Adrenal gland (tissue), 5 donors: ENCODE measurements around the gene ZNF319.

Experiments
- CTCF ChIP-seq, 6 experiments: fragments of 450-650 bp in 4 of 6; fragments of 200-600 bp in 2 of 6; sonication (generic) in 1 of 6; IDR thresholded peaks; 1 replicate in 5 of 6; 2 replicates in 1 of 6; pipeline versions ENCODE4 v1.5.1 to v1.8.0; 2016 to 2021; ENCODE audit warnings: antibody characterized with exemption in 6 of 6, mild to moderate bottlenecking in 2 of 6, moderate library complexity in 1 of 6
- POLR2A ChIP-seq, 2 donors: fragments of 450-650 bp; IDR thresholded peaks; one replicate each; pipeline ENCODE4 v1.6.1; 2017; ENCODE audit warnings: antibody characterized with exemption in 2 of 2, mild to moderate bottlenecking in 2 of 2, moderate library complexity in 1 of 2
- donor health status: DM: no; HTN: no; CAD: no.

GRCh38 chr16:58016840-58017446 is 16.5 kb upstream of the ZNF319 start:
- TF ChIP-seq CTCF (IDR thresholded peaks at IDR 0.05) (no peak), POLR2A (IDR thresholded peaks at IDR 0.05) (no peak)
